Central memory CD8-positive, alpha-beta T cell (primary cell): ENCODE measurements around the gene JUND.
A peak's percentile ranks its signal among the peaks of the same experiment; 100 is the strongest.

Experiments
- ATAC-seq: fragments of 150-1000 bp; cut with Tn5 transposase; replicated peaks from 2 replicates; pipeline ENCODE4 v1.10.0; 2022; ENCODE audit warnings: mild to moderate bottlenecking, moderate FRiP score, moderate number of reproducible peaks; ENCODE audit not compliant: poor library complexity, severe bottlenecking; ENCODE audit errors: extremely low read depth
- DNase-seq, 2 donors: peaks; one replicate each; pipeline ENCODE4 v3.0.0; 2021; ENCODE audit warnings: low spot score in 2 of 2
- H3K27ac Mint-ChIP-seq: one replicate; pipeline ENCODE4 v1.8.0; 2022; ENCODE audit warnings: low read depth, mild to moderate bottlenecking, moderate library complexity, mixed read lengths
- H3K27me3 Mint-ChIP-seq: one replicate; pipeline ENCODE4 v1.8.0; 2022; ENCODE audit warnings: mixed read lengths
- H3K36me3 Mint-ChIP-seq: one replicate; pipeline ENCODE4 v1.8.0; 2022; ENCODE audit warnings: mild to moderate bottlenecking, moderate library complexity, mixed read lengths; ENCODE audit not compliant: insufficient read depth
- H3K4me1 Mint-ChIP-seq: one replicate; pipeline ENCODE4 v1.8.0; 2022; ENCODE audit warnings: mixed read lengths
- H3K4me3 Mint-ChIP-seq: one replicate; pipeline ENCODE4 v1.8.0; 2022; ENCODE audit warnings: mild to moderate bottlenecking, moderate library complexity, mixed read lengths
- H3K9me3 Mint-ChIP-seq: one replicate; pipeline ENCODE4 v1.8.0; 2022; ENCODE audit warnings: mixed read lengths

Gene JUND

GRCh38 chr19:18269070-18269723 lies 12.2 kb downstream of the JUND start:
- Mint-ChIP-seq H3K27me3 (no peaks in the 10 kb centered on the region), H3K27ac (peak overlapping the region; percentile 85), H3K4me1 (peaks cover 7% of the 10 kb centered on the region), H3K9me3 (no peaks in the 10 kb centered on the region), H3K4me3 (no peak overlapping the region), H3K36me3 (peaks cover 78% of the 10 kb centered on the region)
- DNase-seq = no peak
- no peak for ATAC-seq

DNA sequence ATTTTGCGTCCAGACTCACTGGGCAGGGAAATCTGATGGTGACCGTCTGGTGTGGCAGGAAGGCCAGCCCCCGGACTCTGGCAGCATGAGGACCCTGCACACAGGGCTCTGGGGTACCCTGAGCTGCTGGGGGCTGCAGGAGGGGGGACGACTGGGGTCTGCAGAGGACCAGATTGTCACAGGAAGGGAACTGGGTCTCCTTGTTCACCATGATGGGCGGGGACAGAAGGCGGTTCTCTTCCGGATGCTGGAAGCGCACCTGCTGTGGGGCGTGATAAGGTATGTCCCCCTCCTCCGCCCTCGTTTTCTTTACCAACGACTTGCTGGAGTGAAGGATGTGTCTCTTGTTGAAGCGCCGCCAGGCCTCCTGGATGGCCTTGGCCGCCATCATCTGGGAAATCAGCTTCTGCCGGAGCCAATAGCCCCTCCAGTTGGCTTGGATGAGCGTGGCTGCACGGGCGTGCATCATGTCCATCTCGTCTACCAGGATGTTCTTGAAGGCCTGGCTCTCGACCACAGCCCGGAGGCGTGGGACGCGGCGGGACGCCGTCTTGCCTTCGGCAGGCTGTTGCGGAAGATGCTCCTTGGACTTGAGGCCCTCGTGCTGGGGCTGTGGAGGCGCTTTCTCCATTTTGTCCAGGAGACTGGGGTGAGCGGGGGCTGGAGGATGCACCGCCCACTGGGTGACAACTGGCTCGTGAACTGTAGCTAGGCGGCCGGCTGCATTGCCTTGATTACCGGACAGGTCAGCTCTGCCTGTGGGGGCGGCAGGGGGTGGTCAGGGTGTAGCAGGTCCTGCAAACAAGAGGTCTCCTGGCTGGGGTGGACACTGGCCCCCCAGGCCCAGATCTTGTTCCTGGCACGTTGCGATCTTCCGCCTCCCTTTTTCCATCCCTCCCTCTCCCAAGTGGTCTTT lies 14.4 kb downstream of the JUND start:
- Mint-ChIP-seq H3K27ac (peak overlapping the region; percentile 73), H3K27me3 (no peaks in the 10 kb centered on the region)
- DNase-seq = no peak

GRCh38 chr19:18265582-18265981 lies 15.8 kb downstream of the JUND start:
- Mint-ChIP-seq H3K27ac (peak overlapping the region; percentile 73), H3K9me3 (no peaks in the 10 kb centered on the region), H3K27me3 (no peaks in the 10 kb centered on the region), H3K36me3 (peaks cover 58% of the 10 kb centered on the region), H3K4me1 (peaks cover 14% of the 10 kb centered on the region), H3K4me3 (peak overlapping the region; percentile 37)
- ATAC-seq (no peak), DNase-seq (no peak)

More for the DNA sequence above, 14.4 kb downstream of the JUND start:
- peaks cover 65% of the 10 kb centered on the region for H3K36me3 Mint-ChIP-seq
- ATAC-seq = no peak
- H3K9me3 Mint-ChIP-seq = no peaks in the 10 kb centered on the region
- H3K4me3 Mint-ChIP-seq = no peak overlapping the region
- peaks cover 7% of the 10 kb centered on the region for H3K4me1 Mint-ChIP-seq

GRCh38 chr19:18264971-18265540 lies 16.4 kb downstream of the JUND start:
- ATAC-seq = no peak
- DNase-seq = no peak
- H3K36me3 Mint-ChIP-seq = peaks cover 55% of the 10 kb centered on the region

GRCh38 chr19:18264137-18264854 lies 17.1 kb downstream of the JUND start:
- no peak for ATAC-seq
- Mint-ChIP-seq H3K27ac (no peak overlapping the region), H3K4me3 (no peak overlapping the region)

More at GRCh38 chr19:18264971-18265540, 16.4 kb downstream of the JUND start:
- H3K4me3 Mint-ChIP-seq = no peak overlapping the region
- peaks cover 15% of the 10 kb centered on the region for H3K4me1 Mint-ChIP-seq
- H3K9me3 Mint-ChIP-seq = no peaks in the 10 kb centered on the region
- H3K27ac Mint-ChIP-seq = peak overlapping the region; percentile 73
- no peaks in the 10 kb centered on the region for H3K27me3 Mint-ChIP-seq

DNA sequence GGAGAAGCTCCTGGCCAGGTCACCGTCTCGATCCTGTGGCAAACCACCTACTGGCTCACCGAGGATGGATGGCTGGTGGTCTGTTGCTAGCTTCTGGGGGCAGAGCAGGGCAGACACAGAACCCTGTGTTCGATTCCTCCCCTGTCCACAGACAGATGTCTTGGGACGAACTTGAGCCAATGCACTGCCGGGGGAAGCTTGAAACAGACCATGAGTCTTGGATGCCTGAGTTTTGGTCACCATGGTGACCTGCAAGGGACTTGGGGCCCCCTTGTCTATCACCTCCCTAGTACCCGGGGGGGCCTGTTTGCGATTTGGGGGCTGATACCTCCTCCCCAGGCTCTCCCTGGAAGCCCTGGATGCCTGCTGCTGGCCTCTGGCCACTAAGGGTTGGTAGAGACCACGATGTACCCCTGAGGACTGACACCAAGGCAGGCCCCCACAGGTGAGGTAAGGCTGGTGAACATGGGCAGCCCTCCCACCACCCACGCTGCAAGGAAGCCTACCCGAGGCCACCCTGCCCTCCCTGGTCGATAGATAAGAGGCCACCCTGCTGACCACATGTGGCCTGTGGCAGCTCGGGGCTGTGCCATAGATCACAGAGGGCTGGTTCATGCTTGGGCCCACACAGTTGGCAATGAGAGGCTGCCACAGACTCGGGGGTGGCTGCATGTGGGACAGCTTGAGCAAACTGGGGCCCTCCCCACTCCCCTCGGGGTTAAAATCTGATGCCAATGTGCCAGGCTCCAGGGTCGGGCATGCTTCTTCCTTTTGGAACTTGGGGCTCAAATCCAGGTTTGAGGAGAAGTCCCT lies 17.9 kb downstream of the JUND start:
- no peak overlapping the region for H3K27ac Mint-ChIP-seq
- H3K9me3 Mint-ChIP-seq = no peaks in the 10 kb centered on the region
- peaks cover 48% of the 10 kb centered on the region for H3K36me3 Mint-ChIP-seq
- H3K27me3 Mint-ChIP-seq = no peaks in the 10 kb centered on the region
- peaks cover 15% of the 10 kb centered on the region for H3K4me1 Mint-ChIP-seq
- ATAC-seq (no peak), DNase-seq (no peak)
- no peak overlapping the region for H3K4me3 Mint-ChIP-seq

More at GRCh38 chr19:18264137-18264854, 17.1 kb downstream of the JUND start:
- no peaks in the 10 kb centered on the region for H3K9me3 Mint-ChIP-seq
- no peak for DNase-seq
- H3K4me1 Mint-ChIP-seq = peaks cover 15% of the 10 kb centered on the region
- peaks cover 53% of the 10 kb centered on the region for H3K36me3 Mint-ChIP-seq
- H3K27me3 Mint-ChIP-seq = no peaks in the 10 kb centered on the region

GRCh38 chr19:18262917-18263316 lies 18.5 kb downstream of the JUND start:
- Mint-ChIP-seq H3K4me3 (no peak overlapping the region), H3K27ac (no peak overlapping the region)

DNA sequence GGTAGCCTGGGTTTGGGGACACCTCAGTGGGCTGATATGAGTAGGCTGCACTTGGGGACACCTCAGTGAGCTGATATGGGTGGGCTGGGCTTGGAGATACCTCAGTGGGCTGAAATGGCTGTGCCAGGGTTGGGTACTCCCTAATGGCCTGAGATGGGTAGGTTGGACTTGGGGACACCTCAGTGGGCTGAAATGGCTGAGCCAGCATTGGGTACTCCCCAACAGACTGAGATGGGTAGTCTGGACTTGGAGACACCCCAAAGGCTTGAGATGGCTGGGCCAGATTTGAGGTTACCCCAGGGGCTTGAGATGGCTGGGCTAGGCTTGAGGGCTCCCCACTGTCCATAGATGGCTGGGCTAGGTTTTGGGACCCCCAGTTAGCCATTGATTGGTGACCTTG lies 19.3 kb downstream of the JUND start:
- Mint-ChIP-seq H3K4me3 (no peak overlapping the region), H3K4me1 (peaks cover 15% of the 10 kb centered on the region), H3K9me3 (no peaks in the 10 kb centered on the region), H3K36me3 (peaks cover 41% of the 10 kb centered on the region), H3K27me3 (no peaks in the 10 kb centered on the region), H3K27ac (no peak overlapping the region)
- no peak for ATAC-seq
- DNase-seq = no peak

More at GRCh38 chr19:18262917-18263316, 18.5 kb downstream of the JUND start:
- Mint-ChIP-seq H3K4me1 (peaks cover 15% of the 10 kb centered on the region), H3K27me3 (no peaks in the 10 kb centered on the region), H3K36me3 (peaks cover 45% of the 10 kb centered on the region), H3K9me3 (no peaks in the 10 kb centered on the region)
- ATAC-seq = no peak
- DNase-seq = no peak

DNA sequence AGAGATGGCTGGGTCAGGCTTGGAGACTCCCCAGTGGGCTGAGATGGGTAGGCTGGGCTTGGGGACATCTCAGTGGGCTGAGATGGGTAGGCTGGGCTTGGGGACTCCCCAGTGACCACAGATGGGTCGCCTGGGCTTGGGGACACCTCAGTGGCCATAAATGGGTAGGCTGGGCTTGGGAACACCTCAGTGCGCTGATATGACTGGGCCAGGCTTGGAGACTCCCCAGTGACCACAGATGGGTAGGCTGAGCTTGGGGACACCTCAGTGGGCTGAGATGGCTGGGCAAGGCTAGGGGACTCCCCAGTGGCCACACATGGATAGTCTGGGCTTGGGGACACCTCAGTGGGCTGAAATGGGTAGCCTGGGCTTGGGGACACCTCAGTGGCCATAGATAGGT lies 19.9 kb downstream of the JUND start:
- ATAC-seq (no peak), DNase-seq (no peak)
- H3K4me3 Mint-ChIP-seq = no peak overlapping the region
- H3K27ac Mint-ChIP-seq = peak overlapping the region; percentile 35
- peaks cover 15% of the 10 kb centered on the region for H3K4me1 Mint-ChIP-seq
- no peaks in the 10 kb centered on the region for H3K9me3 Mint-ChIP-seq
- peaks cover 38% of the 10 kb centered on the region for H3K36me3 Mint-ChIP-seq
- H3K27me3 Mint-ChIP-seq = no peaks in the 10 kb centered on the region

- H3K36me3 Mint-ChIP-seq = peaks cover 28% of the 10 kb centered on the region
- peaks cover 8% of the 10 kb centered on the region for H3K4me1 Mint-ChIP-seq
- peaks cover 9% of the 10 kb centered on the region for H3K27me3 Mint-ChIP-seq
- no peak overlapping the region for H3K4me3 Mint-ChIP-seq
- H3K27ac Mint-ChIP-seq = no peak overlapping the region
- ATAC-seq = no peak
- no peak for DNase-seq
- no peaks in the 10 kb centered on the region for H3K9me3 Mint-ChIP-seq
Observed at GRCh38 chr19:18259893-18260292, 21.5 kb downstream of the JUND start.

- Mint-ChIP-seq H3K4me1 (peaks cover 8% of the 10 kb centered on the region), H3K27me3 (peaks cover 29% of the 10 kb centered on the region), H3K4me3 (no peak overlapping the region), H3K27ac (no peak overlapping the region), H3K9me3 (no peaks in the 10 kb centered on the region), H3K36me3 (peaks cover 17% of the 10 kb centered on the region)
- DNase-seq (no peak), ATAC-seq (no peak)
Observed at GRCh38 chr19:18257503-18258470, 23.6 kb downstream of the JUND start.
